A673 (cell line): ENCODE measurements around the gene LCE1B.

ENCODE experiments used
- EZH2 ChIP-seq: fragments of 200-600 bp; sonication (generic); IDR thresholded peaks from 2 replicates; pipeline ENCODE4 v1.6.1; 2017; ENCODE audit warnings: borderline replicate concordance, low read depth, mild to moderate bottlenecking, mixed read lengths, antibody characterized with exemption, low read length; ENCODE audit not compliant: poor library complexity, severe bottlenecking
- TF ChIP-seq, protein P1 (sequence below): fragments of 300-800, 200-600 bp; sonication (generic); conservative IDR thresholded peaks from 2 replicates; pipeline ENCODE4 v1.5.1; 2017; ENCODE audit warnings: low read depth, mild to moderate bottlenecking, antibody characterized with exemption, low read length, moderate library complexity, mixed read lengths

GRCh38 chr1:152817309-152817708, 5.5 kb downstream of the LCE1B start:
- TF ChIP-seq, protein P1, sequence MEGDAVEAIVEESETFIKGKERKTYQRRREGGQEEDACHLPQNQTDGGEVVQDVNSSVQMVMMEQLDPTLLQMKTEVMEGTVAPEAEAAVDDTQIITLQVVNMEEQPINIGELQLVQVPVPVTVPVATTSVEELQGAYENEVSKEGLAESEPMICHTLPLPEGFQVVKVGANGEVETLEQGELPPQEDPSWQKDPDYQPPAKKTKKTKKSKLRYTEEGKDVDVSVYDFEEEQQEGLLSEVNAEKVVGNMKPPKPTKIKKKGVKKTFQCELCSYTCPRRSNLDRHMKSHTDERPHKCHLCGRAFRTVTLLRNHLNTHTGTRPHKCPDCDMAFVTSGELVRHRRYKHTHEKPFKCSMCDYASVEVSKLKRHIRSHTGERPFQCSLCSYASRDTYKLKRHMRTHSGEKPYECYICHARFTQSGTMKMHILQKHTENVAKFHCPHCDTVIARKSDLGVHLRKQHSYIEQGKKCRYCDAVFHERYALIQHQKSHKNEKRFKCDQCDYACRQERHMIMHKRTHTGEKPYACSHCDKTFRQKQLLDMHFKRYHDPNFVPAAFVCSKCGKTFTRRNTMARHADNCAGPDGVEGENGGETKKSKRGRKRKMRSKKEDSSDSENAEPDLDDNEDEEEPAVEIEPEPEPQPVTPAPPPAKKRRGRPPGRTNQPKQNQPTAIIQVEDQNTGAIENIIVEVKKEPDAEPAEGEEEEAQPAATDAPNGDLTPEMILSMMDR = no peak
- no peak for TF ChIP-seq EZH2
